ENCODE results near the gene OSBPL3. TPM values are rescaled to one million over a fixed set of nuclear protein-coding genes. Genes with fewer than 3 reads are reported as not detected.

Gene OSBPL3
- polyA plus RNA-seq, 1 of the 3 experiments (the other 2 are of a cell fraction): 23.2 TPM

- TF ChIP-seq EZH2phosphoT487 (IDR thresholded peaks at IDR 0.05; ENCODE audit: borderline replicate concordance, low read depth) (no peak), RXRA (IDR thresholded peaks at IDR 0.05; ENCODE audit: borderline replicate concordance, low read depth) (no peak), FOXM1 (IDR thresholded peaks at IDR 0.05; ENCODE audit: low read depth) (no peak), PBX3 (IDR thresholded peaks at IDR 0.05) (peak; percentile 49), YY1 (IDR thresholded peaks at IDR 0.05; ENCODE audit: low read depth) (peak; percentile 42; the same call in 1 of the 2 replicates), NFIC (IDR thresholded peaks at IDR 0.05; ENCODE audit: borderline replicate concordance) (peak; percentile 4; the same call in 1 of the 2 replicates)
- TF ChIP-seq, protein P1, sequence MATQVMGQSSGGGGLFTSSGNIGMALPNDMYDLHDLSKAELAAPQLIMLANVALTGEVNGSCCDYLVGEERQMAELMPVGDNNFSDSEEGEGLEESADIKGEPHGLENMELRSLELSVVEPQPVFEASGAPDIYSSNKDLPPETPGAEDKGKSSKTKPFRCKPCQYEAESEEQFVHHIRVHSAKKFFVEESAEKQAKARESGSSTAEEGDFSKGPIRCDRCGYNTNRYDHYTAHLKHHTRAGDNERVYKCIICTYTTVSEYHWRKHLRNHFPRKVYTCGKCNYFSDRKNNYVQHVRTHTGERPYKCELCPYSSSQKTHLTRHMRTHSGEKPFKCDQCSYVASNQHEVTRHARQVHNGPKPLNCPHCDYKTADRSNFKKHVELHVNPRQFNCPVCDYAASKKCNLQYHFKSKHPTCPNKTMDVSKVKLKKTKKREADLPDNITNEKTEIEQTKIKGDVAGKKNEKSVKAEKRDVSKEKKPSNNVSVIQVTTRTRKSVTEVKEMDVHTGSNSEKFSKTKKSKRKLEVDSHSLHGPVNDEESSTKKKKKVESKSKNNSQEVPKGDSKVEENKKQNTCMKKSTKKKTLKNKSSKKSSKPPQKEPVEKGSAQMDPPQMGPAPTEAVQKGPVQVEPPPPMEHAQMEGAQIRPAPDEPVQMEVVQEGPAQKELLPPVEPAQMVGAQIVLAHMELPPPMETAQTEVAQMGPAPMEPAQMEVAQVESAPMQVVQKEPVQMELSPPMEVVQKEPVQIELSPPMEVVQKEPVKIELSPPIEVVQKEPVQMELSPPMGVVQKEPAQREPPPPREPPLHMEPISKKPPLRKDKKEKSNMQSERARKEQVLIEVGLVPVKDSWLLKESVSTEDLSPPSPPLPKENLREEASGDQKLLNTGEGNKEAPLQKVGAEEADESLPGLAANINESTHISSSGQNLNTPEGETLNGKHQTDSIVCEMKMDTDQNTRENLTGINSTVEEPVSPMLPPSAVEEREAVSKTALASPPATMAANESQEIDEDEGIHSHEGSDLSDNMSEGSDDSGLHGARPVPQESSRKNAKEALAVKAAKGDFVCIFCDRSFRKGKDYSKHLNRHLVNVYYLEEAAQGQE (IDR thresholded peaks at IDR 0.05; ENCODE audit: low read depth, low read length): no peak
- H3K9ac ChIP-seq: peak overlapping the region; percentile 43; the same call in 1 of the 2 replicates
- H3K9me2 ChIP-seq: no peaks in the 10 kb centered on the region
- DNase-seq: no peak
- no peak overlapping the region for H3K4me3 ChIP-seq (ENCODE audit: low read depth in 2 of 2, low read length in 1 of 2)
- peaks cover 4 to 38% of the 10 kb centered on the region in 2 experiments for H3K36me3 ChIP-seq (replicated peaks in 1 of 2; ENCODE audit: control insufficient read depth in 1 of 2, insufficient read depth in 2 of 2, low read length in 1 of 2)
- H2AFZ ChIP-seq (ENCODE audit: low read depth): peak overlapping the region; percentile 4; the same call in 1 of the 2 replicates
- peaks cover 10 to 21% of the 10 kb centered on the region in 2 experiments for H3K4me1 ChIP-seq (ENCODE audit: control insufficient read depth in 1 of 2, insufficient read depth in 2 of 2, low read depth in 1 of 2, low read length in 1 of 2)
- H3K27ac ChIP-seq (ENCODE audit: low read depth in 2 of 2, low read length in 1 of 2): peak overlapping the region; percentile 70 to 93; a peak in 3 of 4 replicates
- no peaks in the 10 kb centered on the region for H3K27me3 ChIP-seq (ENCODE audit: insufficient read depth)
- POLR2A ChIA-PET: interaction anchor here (1.1 kb wide), 1 partner anchor 160 kb away, joined by 3 read pairs; no protein-coding TSS in a partner anchor
- CTCF ChIA-PET: interaction anchor here (0.6 to 5.9 kb wide), 44 partner anchors 8 to 351 kb away, joined by 3 to 88 read pairs (median 4); partner anchors contain the start of gene OSBPL3
- no peaks in the 10 kb centered on the region for H3K79me2 ChIP-seq (ENCODE audit: insufficient read depth)
- H3F3A ChIP-seq (replicated peaks; ENCODE audit: insufficient read depth): peaks cover 31% of the 10 kb centered on the region
- H3K4me2 ChIP-seq: peak overlapping the region; percentile 56
- H4K20me1 ChIP-seq (ENCODE audit: insufficient read depth): no peaks in the 10 kb centered on the region
- no peaks in the 10 kb centered on the region for H3K9me3 ChIP-seq
Observed at GRCh38 chr7:24820730-24821044, 159.3 kb downstream of the OSBPL3 start.

- no peak overlapping the region; the same call in 1 of the 2 replicates for H3K9ac ChIP-seq
- no peaks in the 10 kb centered on the region for H3K27me3 ChIP-seq (ENCODE audit: insufficient read depth)
- no peaks in the 10 kb centered on the region for H4K20me1 ChIP-seq (ENCODE audit: insufficient read depth)
- H3F3A ChIP-seq (replicated peaks; ENCODE audit: insufficient read depth): peaks cover 27% of the 10 kb centered on the region
- peak overlapping the region; percentile 56; the same call in 1 of the 2 replicates for H3K4me2 ChIP-seq
- ChIA-PET CTCF (interaction anchor here (0.6 to 5.9 kb wide), 44 partner anchors 8 to 352 kb away, joined by 3 to 88 read pairs (median 4); partner anchors contain the start of gene OSBPL3), POLR2A (interaction anchor here (1.1 kb wide), 1 partner anchor 161 kb away, joined by 3 read pairs; no protein-coding TSS in a partner anchor)
- H3K27ac ChIP-seq (ENCODE audit: low read depth in 2 of 2, low read length in 1 of 2): peak overlapping the region; percentile 70 to 93; a peak in 3 of 4 replicates
- WGBS (ENCODE audit: low lambda C conversion rate): 25% methylated on average over 11 of the region's 11 CpGs
- DNase-seq: peak; percentile 77
- no peaks in the 10 kb centered on the region for H3K9me2 ChIP-seq
- H3K4me3 ChIP-seq (ENCODE audit: low read depth in 2 of 2, low read length in 1 of 2): no peak overlapping the region
- no peaks in the 10 kb centered on the region for H3K9me3 ChIP-seq
- H3K4me1 ChIP-seq (ENCODE audit: control insufficient read depth in 1 of 2, insufficient read depth in 2 of 2, low read depth in 1 of 2, low read length in 1 of 2): peaks cover 5 to 18% of the 10 kb centered on the region in 2 experiments; a peak in 3 of 4 replicates
- H3K79me2 ChIP-seq (ENCODE audit: insufficient read depth): no peaks in the 10 kb centered on the region
- H3K36me3 ChIP-seq (replicated peaks in 1 of 2; ENCODE audit: control insufficient read depth in 1 of 2, insufficient read depth in 2 of 2, low read length in 1 of 2): peaks cover 7 to 42% of the 10 kb centered on the region in 2 experiments
- H2AFZ ChIP-seq (ENCODE audit: low read depth): no peak overlapping the region; the same call in 1 of the 2 replicates
- no peak for TF ChIP-seq PBX3 (IDR thresholded peaks at IDR 0.05)
- TF ChIP-seq CHD2 (IDR thresholded peaks at IDR 0.05; ENCODE audit: low read length, partially characterized antibody): peak; percentile 54
- no peak for TF ChIP-seq TEAD4 (IDR thresholded peaks at IDR 0.05; ENCODE audit: borderline replicate concordance, insufficient read depth)
- TF ChIP-seq MAX (IDR thresholded peaks at IDR 0.05; ENCODE audit: low read depth): peak; percentile 66
- TF ChIP-seq, protein P1 (IDR thresholded peaks at IDR 0.05; ENCODE audit: low read depth, low read length): peak; percentile 49; the same call in 1 of the 2 replicates
- TF ChIP-seq RFX5 (IDR thresholded peaks at IDR 0.05; ENCODE audit: low read length): 0 out of 2 replicates have a peak, but pooled peaks have one; percentile 43
- no peak for TF ChIP-seq MXI1 (IDR thresholded peaks at IDR 0.05; ENCODE audit: low read depth, low read length)
- no peak for TF ChIP-seq YY1 (IDR thresholded peaks at IDR 0.05; ENCODE audit: low read depth)
- no peak for TF ChIP-seq EZH2phosphoT487 (IDR thresholded peaks at IDR 0.05; ENCODE audit: borderline replicate concordance, low read depth)
- TF ChIP-seq SMC3 (IDR thresholded peaks at IDR 0.05; ENCODE audit: low read depth, low read length): peak; percentile 97
Observed at GRCh38 chr7:24819916-24820689, 159.9 kb downstream of the OSBPL3 start.

Measured in SK-N-SH (cell line).